ENCODE results near the gene DUSP1. TPM values are rescaled to one million over a fixed set of nuclear protein-coding genes. Genes with fewer than 3 reads are reported as not detected.

The DUSP1 gene
- total RNA-seq, 1 donor from 2014 or later = 50.9 TPM

DNA sequence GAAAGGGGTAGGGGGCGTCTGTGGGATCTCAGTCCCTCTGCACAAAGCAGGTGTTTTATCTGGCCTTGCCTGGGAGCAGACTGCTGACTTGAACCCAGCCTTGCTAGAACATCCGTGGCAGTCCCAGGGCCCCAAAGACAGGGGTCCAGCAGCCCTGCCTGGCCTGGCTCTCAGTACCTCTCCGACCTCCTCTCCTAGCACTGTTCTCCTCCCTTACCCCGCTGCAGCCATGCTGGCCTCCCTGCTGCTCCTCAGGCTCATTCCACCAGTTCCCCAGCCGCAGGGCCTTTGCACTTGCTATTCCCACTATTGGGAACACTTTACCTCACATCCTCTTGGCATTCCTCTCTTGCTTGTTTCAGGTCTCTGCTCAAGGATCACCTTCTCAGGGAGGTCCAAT is 45.2 kb downstream of the DUSP1 start:
- H3K27me3 Mint-ChIP-seq = no peaks in the 10 kb centered on the region
- peaks cover 14% of the 10 kb centered on the region for H3K4me1 Mint-ChIP-seq (ENCODE audit: unreplicated experiment)

GRCh38 chr5:172725273-172725672 is 45.7 kb downstream of the DUSP1 start:
- Mint-ChIP-seq H3K4me1 (ENCODE audit: unreplicated experiment) (peaks cover 14% of the 10 kb centered on the region), H3K27ac (no peak overlapping the region), H3K4me3 (no peak overlapping the region), H3K9me3 (no peaks in the 10 kb centered on the region), H3K27me3 (no peaks in the 10 kb centered on the region), H3K36me3 (no peaks in the 10 kb centered on the region)
- DNase-seq (ENCODE audit: extremely low spot score, unreplicated experiment) = no peak
- TF ChIP-seq, protein P1, sequence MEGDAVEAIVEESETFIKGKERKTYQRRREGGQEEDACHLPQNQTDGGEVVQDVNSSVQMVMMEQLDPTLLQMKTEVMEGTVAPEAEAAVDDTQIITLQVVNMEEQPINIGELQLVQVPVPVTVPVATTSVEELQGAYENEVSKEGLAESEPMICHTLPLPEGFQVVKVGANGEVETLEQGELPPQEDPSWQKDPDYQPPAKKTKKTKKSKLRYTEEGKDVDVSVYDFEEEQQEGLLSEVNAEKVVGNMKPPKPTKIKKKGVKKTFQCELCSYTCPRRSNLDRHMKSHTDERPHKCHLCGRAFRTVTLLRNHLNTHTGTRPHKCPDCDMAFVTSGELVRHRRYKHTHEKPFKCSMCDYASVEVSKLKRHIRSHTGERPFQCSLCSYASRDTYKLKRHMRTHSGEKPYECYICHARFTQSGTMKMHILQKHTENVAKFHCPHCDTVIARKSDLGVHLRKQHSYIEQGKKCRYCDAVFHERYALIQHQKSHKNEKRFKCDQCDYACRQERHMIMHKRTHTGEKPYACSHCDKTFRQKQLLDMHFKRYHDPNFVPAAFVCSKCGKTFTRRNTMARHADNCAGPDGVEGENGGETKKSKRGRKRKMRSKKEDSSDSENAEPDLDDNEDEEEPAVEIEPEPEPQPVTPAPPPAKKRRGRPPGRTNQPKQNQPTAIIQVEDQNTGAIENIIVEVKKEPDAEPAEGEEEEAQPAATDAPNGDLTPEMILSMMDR (conservative IDR thresholded peaks at IDR 0.05) = no peak

More for the DNA sequence above, 45.2 kb downstream of the DUSP1 start:
- Mint-ChIP-seq H3K27ac (no peak overlapping the region), H3K4me3 (no peak overlapping the region), H3K36me3 (no peaks in the 10 kb centered on the region), H3K9me3 (no peaks in the 10 kb centered on the region)
- TF ChIP-seq, protein P1 (conservative IDR thresholded peaks at IDR 0.05) = no peak
- DNase-seq (ENCODE audit: extremely low spot score, unreplicated experiment) = no peak

DNA sequence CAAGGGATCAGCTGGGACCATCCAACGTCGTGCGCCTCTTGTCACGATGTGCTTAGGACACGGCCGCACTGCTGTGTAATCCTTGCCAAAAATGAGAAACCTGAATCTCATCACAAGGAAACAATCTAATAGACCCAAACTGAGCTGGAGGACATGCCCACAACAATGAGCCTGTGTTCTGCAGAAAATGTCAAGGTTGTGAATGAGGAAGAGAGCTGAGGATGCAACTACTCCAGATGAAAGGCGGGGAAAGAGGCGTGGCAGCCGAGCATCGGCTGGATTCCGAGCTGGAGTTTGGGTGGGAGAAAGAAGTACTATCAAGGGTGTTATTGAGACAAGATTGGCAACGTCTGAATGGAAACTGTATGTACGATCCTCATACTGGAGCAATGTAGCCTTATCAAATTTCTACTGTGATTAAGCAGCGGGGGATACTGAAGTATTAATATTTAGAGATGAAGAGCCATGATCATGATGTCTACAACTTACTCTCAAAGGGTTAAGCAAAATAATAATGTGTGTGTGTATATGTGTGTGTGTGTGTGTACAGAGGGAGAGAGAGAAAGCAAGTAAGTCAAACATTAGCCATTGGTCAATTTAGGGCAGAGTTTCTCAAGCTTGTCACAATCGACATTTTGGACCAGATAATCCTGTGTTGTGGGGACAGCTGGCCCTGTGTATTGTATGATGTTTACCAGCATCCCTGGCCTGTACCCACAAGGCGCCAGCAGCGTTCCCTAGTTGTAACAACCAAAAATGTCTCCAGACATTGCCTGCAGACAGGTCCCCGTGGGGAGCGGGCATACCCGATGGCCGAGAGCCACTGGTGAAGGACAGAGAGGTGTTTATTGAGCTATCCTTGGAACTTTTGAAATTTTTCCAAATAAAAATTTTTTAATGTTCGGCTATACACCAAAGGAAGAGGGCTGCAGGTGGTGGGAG is 46.5 kb downstream of the DUSP1 start:
- Mint-ChIP-seq H3K9me3 (no peaks in the 10 kb centered on the region), H3K36me3 (no peaks in the 10 kb centered on the region), H3K27ac (peak overlapping the region; percentile 40), H3K27me3 (no peaks in the 10 kb centered on the region), H3K4me1 (ENCODE audit: unreplicated experiment) (peaks cover 14% of the 10 kb centered on the region), H3K4me3 (no peak overlapping the region)
- no peak for DNase-seq (ENCODE audit: extremely low spot score, unreplicated experiment)
- TF ChIP-seq, protein P1 (conservative IDR thresholded peaks at IDR 0.05) = no peak

- Mint-ChIP-seq H3K36me3 (no peaks in the 10 kb centered on the region), H3K27me3 (no peaks in the 10 kb centered on the region)
Measured at GRCh38 chr5:172723508-172723907, 47.5 kb downstream of the DUSP1 start.

DNA sequence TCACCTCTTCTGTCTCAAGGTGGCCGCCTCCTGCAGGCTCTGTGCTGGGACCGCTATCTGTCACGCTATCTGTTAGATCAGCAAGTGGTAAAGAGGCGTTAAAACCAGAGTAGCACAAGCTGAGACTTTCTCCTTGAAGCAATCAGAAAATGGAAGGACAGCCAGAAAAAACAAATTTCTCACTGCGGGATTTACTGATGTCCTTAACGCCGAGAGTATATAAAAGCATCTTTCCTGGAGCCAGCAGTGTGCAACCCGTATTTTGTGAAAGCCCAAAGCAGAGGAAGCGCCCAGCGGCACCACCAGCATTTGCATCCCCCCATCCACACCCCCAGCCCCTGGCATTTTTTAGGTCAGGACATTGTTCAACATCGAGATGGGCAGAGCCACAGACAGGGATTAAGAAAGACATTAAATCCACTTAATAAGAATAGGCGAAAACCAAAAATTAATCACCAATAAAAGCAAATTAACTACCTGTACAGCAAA is 48.6 kb downstream of the DUSP1 start:
- TF ChIP-seq, protein P1 (conservative IDR thresholded peaks at IDR 0.05) = no peak
- Mint-ChIP-seq H3K27me3 (no peaks in the 10 kb centered on the region), H3K36me3 (no peaks in the 10 kb centered on the region), H3K4me1 (ENCODE audit: unreplicated experiment) (peaks cover 14% of the 10 kb centered on the region), H3K4me3 (no peak overlapping the region), H3K9me3 (no peaks in the 10 kb centered on the region), H3K27ac (no peak overlapping the region)
- no peak for DNase-seq (ENCODE audit: extremely low spot score, unreplicated experiment)

More at GRCh38 chr5:172723508-172723907, 47.5 kb downstream of the DUSP1 start:
- no peak for DNase-seq (ENCODE audit: extremely low spot score, unreplicated experiment)
- Mint-ChIP-seq H3K9me3 (no peaks in the 10 kb centered on the region), H3K4me3 (no peak overlapping the region), H3K4me1 (ENCODE audit: unreplicated experiment) (peaks cover 14% of the 10 kb centered on the region), H3K27ac (no peak overlapping the region)
- TF ChIP-seq, protein P1 (conservative IDR thresholded peaks at IDR 0.05) = no peak

Data from type B pancreatic cell (in vitro differentiated cells).